ENCODE data around the gene RRAD.
A peak's percentile ranks its signal among the peaks of the same experiment; 100 is the strongest.
"Not testable (repeated sequence)": the region's sequence is repeated elsewhere in the genome, so short reads cannot be mapped to it uniquely, and the experiment has no call there.

The RRAD gene, protein sequence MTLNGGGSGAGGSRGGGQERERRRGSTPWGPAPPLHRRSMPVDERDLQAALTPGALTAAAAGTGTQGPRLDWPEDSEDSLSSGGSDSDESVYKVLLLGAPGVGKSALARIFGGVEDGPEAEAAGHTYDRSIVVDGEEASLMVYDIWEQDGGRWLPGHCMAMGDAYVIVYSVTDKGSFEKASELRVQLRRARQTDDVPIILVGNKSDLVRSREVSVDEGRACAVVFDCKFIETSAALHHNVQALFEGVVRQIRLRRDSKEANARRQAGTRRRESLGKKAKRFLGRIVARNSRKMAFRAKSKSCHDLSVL

DNA sequence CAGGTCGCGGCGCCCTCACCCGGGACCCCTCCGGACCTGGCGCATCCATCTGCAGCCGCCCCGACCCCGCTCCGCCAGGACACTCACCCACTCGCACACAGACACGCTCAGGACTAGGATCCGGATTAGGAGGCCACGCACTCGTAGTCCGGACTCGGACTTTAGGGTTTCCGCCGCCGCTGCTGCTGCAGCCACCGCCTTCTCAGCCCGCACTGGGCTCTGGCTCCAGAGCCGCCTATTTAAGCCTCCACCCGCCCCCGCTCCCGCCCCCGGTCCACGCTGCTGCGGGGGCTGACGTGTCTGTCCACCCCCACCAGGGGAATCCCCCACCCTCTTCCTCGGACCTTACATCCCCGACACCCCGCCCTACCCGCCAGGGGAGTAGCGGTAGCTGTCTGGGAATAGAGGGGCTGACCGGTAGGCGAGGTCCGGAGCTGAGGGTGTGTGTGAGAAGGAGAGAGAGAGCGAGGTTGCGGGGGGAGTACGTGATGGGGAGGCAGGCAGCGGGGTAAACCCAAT, at the start of gene RRAD:
Gene RRAD (minus strand): TSS at position 214 of the 519 bp plus-strand sequence. CDS start 356 bp downstream, outside the sequence.
- Mint-ChIP-seq H3K4me3 (peak within 1 kb of the TSS; percentile 69), H3K9me3 (no peaks in the 10 kb centered on the region), H3K36me3 (no peaks in the 10 kb centered on the region), H3K27ac (no peak within 1 kb of the TSS), H3K4me1 (peaks cover 42% of the 10 kb centered on the region)
- DNase-seq (ENCODE audit: low spot score in 2 of 2): no peak
- peak; percentile 1 for ATAC-seq

DNA sequence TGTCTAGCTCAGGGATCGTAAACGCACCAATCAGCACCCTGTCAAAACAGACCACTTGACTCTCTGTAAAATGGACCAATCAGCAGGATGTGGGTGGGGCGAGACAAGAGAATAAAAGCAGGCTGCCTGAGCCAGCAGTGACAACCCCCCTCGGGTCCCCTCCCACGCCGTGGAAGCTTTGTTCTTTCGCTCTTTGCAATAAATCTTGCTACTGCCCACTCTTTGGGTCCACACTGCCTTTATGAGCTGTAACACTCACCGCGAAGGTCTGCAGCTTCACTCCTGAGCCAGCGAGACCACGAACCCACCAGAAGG, 49.6 kb upstream of the RRAD start:
- DNase-seq (ENCODE audit: low spot score in 2 of 2): peak; percentile 39 to 83
- not testable (repeated sequence) for H3K9me3 Mint-ChIP-seq
- H3K27ac Mint-ChIP-seq: peak overlapping the region; percentile 30

DNA sequence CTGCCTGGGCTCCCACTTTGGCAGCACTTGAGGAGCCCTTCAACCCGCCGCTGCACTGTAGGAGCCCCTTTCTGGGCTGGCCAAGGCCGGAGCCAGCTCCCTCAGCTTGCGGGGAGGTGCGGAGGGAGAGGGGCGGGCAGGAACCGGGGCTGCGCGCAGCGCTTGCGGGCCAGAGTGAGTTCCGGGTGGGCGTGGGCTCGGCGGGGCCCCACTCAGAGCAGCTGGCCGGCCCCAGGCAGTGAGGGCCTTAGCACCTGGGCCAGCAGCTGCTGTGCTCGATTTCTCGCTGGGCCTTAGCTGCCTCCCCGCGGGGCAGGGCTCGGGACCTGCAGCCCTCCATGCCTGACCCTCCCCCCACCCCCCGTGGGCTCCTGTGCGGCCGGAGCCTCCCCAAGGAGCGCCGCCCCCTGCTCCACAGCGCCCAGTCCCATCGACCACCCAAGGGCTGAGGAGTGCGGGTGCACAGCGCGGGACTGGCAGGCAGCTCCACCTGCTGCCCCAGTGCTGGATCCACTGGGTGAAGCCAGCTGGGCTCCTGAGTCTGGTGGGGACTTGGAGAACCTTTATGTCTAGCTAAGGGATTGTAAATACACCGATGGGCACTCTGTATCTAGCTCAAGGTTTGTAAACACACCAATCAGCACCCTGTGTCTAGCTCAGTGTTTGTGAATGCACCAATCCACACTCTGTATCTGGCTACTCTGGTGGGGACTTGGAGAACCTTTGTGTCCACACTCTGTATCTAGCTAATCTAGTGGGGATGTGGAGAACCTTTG, 49.0 kb upstream of the RRAD start:
- DNase-seq (ENCODE audit: low spot score in 2 of 2); H3K9me3 Mint-ChIP-seq; ATAC-seq: not testable (repeated sequence)
- Mint-ChIP-seq H3K27ac (peak overlapping the region; percentile 30), H3K4me1 (peaks cover 42% of the 10 kb centered on the region), H3K4me3 (peak overlapping the region; percentile 70), H3K36me3 (peaks cover 14% of the 10 kb centered on the region)

More for the DNA sequence above, 49.6 kb upstream of the RRAD start:
- Mint-ChIP-seq H3K4me1 (peaks cover 43% of the 10 kb centered on the region), H3K4me3 (peak overlapping the region; percentile 70), H3K36me3 (peaks cover 14% of the 10 kb centered on the region)
- not testable (repeated sequence) for ATAC-seq

DNA sequence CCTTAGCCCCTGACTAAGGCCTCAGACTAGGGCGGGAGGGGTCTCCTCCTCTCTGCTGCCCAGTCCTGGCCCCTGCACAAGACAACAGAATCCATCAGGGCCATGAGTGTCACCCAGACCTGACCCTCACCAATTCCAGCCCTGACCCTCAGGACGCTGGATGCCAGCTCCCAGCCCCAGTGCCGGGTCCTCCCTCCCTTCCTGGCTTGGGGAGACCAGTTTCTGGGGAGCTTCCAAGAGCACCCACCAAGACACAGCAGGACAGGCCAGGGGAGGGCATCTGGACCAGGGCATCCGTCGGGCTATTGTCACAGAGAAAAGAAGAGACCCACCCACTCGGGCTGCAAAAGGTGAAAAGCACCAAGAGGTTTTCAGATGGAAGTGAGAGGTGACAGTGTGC, 48.4 kb upstream of the RRAD start:
- no peaks in the 10 kb centered on the region for H3K9me3 Mint-ChIP-seq
- ATAC-seq: no peak
- H3K27ac Mint-ChIP-seq: no peak overlapping the region
- no peak overlapping the region for H3K4me3 Mint-ChIP-seq
- H3K36me3 Mint-ChIP-seq: peaks cover 14% of the 10 kb centered on the region
- peaks cover 35% of the 10 kb centered on the region for H3K4me1 Mint-ChIP-seq
- no peak for DNase-seq (ENCODE audit: low spot score in 2 of 2)

DNA sequence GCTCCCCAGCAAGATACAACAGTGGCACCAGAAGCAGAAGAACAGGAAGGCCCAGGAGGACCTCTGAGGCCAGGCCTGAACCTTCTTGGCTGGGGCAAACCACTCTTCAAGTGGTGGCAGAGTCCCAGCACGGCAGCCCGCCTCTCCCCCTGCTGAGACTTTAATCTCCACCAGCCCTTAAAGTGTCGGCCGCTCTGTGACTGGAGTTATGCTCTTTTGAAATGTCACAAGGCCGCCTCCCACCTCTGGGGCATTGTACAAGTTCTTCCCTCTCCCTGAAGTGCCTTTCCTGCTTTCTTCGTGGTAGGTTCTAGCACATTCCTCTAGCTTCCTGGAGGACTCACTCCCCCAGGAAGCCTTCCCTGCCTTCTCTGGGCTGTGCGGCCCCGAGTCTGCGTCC, 47.6 kb upstream of the RRAD start:
- no peaks in the 10 kb centered on the region for H3K9me3 Mint-ChIP-seq
- peaks cover 28% of the 10 kb centered on the region for H3K4me1 Mint-ChIP-seq
- no peak overlapping the region for H3K27ac Mint-ChIP-seq
- H3K4me3 Mint-ChIP-seq: no peak overlapping the region
- ATAC-seq (no peak), DNase-seq (ENCODE audit: low spot score in 2 of 2) (no peak)
- H3K36me3 Mint-ChIP-seq: peaks cover 12% of the 10 kb centered on the region

DNA sequence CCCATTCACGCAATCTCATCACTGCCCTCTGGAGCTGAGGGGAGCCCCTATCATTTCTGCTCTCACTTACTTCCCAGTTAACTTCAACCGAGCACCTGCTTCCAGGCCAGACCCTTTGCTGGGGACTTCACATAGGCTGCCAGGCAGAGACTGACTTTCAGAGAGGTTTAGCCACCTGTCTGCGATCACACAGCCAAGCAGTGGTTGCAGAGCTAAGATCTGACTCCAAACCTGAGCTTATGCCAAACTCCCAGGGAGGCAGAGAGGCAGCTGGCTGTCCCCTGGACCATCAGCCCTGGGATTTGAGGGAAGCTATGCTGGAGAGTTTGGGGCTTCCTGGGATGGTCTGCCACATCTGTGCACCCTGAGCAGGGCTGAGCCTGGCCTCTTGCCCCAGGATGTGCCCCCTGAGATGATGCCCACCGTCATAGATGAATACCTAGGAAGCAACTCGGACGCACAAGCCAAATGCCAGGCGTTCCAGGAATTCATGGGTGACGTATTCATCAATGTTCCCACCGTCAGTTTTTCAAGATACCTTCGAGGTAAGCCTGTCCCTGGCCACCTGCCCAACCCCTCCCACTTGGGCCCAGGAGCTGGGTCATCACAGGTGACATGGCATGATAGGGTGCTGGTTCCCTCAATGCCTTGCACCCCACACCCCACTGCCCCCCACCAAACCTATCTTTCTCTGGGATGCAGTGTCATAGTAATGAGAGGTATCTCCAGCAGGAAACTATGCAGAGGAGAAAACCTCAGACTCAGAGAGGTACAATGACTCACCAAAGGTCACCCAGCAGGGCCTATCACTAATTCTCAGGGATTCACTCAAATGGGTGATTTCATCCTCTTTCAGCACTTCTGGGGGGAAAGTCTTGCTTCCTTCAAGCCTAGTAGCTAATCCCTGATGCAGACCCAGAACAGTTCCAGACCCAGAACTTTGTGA, 45.7 kb upstream of the RRAD start:
- no peak overlapping the region for H3K27ac Mint-ChIP-seq
- ATAC-seq: peak; percentile 53
- no peak overlapping the region for H3K4me3 Mint-ChIP-seq
- DNase-seq (ENCODE audit: low spot score in 2 of 2): no peak
- H3K9me3 Mint-ChIP-seq: no peaks in the 10 kb centered on the region
- H3K36me3 Mint-ChIP-seq: peaks cover 5% of the 10 kb centered on the region
- H3K4me1 Mint-ChIP-seq: peaks cover 14% of the 10 kb centered on the region

DNA sequence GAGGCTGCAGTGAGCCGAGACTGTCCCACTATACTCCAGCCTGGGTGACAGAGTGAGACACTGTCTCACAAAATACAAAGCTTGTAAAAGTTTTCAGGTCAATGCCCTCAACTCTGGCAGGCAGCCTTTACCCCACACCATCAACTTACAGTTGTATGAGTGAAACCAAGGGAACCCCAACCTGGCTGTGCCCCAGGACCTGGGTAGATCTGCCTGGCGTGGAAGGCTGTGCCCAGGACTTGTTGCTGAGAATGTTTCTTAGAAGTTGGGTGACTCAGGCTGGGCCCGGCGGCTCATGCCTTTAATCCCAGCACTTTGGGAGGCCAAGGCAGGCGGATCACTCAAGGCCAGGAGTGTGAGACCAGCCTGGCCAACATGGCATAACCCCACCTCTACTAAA, 43.5 kb upstream of the RRAD start:
- Mint-ChIP-seq H3K4me1 (no peaks in the 10 kb centered on the region), H3K36me3 (no peaks in the 10 kb centered on the region), H3K9me3 (no peaks in the 10 kb centered on the region), H3K27ac (no peak overlapping the region), H3K4me3 (no peak overlapping the region)
- ATAC-seq: no peak
- DNase-seq (ENCODE audit: low spot score in 2 of 2): no peak

DNA sequence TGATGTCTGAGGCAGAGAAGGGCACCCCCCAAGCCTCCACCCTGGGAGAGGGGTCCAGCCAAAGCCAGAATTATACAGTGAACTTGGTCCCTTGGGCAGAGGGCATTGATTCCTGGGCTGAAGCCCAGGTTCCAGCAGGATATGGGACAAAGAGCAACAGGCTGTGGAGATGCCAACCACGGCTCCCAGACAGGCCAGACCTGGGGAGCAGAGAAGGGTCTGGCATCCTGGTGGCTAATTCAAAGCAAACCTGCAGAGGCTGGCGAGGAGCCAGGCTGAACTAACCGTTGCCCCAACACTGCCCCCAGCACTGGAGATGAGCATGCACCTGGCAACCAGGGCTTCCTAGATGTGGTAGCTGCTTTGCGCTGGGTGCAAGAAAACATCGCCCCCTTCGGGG, 38.7 kb upstream of the RRAD start:
- DNase-seq (ENCODE audit: low spot score in 2 of 2) (no peak), ATAC-seq (no peak)
- Mint-ChIP-seq H3K4me3 (no peak overlapping the region), H3K4me1 (peaks cover 6% of the 10 kb centered on the region), H3K9me3 (no peaks in the 10 kb centered on the region), H3K27ac (no peak overlapping the region), H3K36me3 (no peaks in the 10 kb centered on the region)

DNA sequence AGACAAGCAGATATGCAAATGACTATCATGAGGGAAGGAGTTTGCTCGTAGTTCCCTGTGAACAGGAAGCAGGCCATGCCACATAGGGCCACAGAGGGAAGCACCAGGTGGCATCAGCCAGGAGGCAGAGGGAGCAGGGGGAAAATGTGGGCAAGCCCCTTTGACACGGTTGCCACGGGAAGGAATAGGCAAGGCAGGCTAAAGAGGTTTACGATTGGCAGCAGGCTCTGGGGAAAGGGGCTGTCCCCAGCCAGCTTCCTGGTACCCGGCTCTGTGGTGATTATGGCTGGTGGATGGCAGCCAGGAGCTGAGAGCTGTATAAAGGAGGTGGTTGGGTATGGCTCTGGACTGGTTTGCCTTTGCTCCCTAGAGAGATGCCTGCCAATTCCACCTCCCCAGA, 36.6 kb upstream of the RRAD start:
- peak overlapping the region; percentile 63 for H3K27ac Mint-ChIP-seq

DNA sequence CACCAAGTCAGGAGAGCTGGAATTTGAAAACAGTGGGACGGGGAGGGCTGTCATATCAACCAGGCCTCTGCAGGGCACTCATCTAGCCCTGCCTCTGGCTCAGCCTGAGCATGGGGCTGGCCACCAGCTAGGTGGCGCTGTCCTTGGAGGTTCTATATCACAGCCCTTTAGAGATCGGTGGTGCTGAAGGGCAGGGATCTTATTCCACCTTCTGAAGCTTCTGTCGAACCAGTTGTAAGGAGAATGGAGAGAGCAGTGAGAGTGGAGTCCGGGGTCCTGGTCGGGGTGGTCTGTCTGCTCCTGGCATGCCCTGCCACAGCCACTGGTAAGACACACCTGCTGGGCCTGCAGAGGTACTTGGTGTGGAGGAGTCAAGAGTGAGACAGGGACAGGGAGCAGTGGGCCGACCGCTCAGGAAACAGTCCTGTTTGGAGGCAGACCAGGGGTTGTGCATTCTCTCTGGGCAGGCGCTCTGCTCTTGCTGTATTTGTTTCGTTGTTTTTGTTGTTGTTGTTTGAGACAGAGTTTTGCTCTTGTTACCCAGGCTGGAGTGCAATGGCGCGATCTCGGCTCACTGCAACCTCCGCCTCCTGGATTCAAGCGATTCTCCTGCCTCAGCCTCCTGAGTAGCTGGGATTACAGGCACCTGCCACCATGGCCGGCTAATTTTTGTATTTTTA, 35.9 kb upstream of the RRAD start, which contains the start of gene CES3:
Gene CES3 (plus strand): TSS at position 202 of the 680 bp plus-strand sequence. CDS start 42 bp downstream, at position 244.
- DNase-seq (ENCODE audit: low spot score in 2 of 2) (peak; percentile 43 to 77), ATAC-seq (peak; percentile 93)
- no peaks in the 10 kb centered on the region for H3K9me3 Mint-ChIP-seq
- H3K27ac Mint-ChIP-seq: peak within 1 kb of the TSS; percentile 63
- H3K4me1 Mint-ChIP-seq: peaks cover 13% of the 10 kb centered on the region
- no peaks in the 10 kb centered on the region for H3K36me3 Mint-ChIP-seq
- no peak within 1 kb of the TSS for H3K4me3 Mint-ChIP-seq

More for the DNA sequence above, 36.6 kb upstream of the RRAD start:
- no peak for ATAC-seq
- Mint-ChIP-seq H3K9me3 (no peaks in the 10 kb centered on the region), H3K4me1 (peaks cover 13% of the 10 kb centered on the region), H3K36me3 (no peaks in the 10 kb centered on the region), H3K4me3 (no peak overlapping the region)
- DNase-seq (ENCODE audit: low spot score in 2 of 2): no peak

DNA sequence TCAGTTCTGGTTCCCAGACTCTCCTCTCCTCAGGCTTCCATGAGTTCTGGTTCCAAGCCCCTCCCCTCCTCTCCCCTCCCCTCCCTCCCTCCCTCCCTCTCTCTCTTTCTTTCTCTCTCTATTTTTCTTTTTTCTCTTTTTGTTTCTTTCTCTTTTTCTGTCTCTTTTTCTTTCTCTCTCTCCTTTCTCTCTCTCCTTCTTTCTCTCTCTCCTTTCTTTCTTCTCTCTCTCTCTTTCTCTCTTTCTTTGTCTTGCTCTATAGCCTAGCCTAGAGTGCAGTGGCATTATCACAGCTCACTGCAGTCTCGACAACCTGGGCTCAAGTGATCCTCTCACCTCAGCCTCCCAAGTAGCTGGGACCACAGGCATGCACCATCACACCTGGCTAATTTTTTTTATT, 34.9 kb upstream of the RRAD start:
- ATAC-seq (no peak), DNase-seq (ENCODE audit: low spot score in 2 of 2) (no peak)
- no peak overlapping the region for H3K4me3 Mint-ChIP-seq
- peaks cover 13% of the 10 kb centered on the region for H3K4me1 Mint-ChIP-seq
- no peaks in the 10 kb centered on the region for H3K9me3 Mint-ChIP-seq
- peak overlapping the region; percentile 63 for H3K27ac Mint-ChIP-seq
- H3K36me3 Mint-ChIP-seq: no peaks in the 10 kb centered on the region

DNA sequence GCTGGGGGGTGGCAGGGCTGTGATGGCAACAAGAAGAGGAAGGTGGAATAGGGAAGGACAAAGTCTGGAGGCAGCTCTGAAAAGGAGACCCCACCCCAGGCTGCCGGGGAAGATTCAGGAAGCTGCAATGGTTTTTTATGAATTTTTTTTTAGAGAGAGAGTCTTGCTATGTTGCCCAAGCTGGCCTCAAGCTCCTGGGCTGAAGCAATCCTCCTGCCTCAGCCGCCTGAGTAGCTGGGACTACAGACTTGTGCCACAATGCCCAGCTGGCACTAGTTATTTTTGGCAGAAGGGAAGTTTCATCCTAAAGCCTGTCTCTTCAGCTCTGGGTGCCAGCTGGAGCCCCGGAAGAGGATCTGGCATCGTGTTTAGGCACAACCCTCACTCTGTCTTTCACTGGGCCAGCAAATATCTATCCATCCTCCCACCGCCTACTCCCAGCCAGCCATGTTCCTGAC, 34.4 kb upstream of the RRAD start:
- no peaks in the 10 kb centered on the region for H3K36me3 Mint-ChIP-seq
- H3K4me1 Mint-ChIP-seq: peaks cover 13% of the 10 kb centered on the region
- ATAC-seq (no peak), DNase-seq (ENCODE audit: low spot score in 2 of 2) (no peak)
- no peaks in the 10 kb centered on the region for H3K9me3 Mint-ChIP-seq
- no peak overlapping the region for H3K4me3 Mint-ChIP-seq
- peak overlapping the region; percentile 41 for H3K27ac Mint-ChIP-seq

DNA sequence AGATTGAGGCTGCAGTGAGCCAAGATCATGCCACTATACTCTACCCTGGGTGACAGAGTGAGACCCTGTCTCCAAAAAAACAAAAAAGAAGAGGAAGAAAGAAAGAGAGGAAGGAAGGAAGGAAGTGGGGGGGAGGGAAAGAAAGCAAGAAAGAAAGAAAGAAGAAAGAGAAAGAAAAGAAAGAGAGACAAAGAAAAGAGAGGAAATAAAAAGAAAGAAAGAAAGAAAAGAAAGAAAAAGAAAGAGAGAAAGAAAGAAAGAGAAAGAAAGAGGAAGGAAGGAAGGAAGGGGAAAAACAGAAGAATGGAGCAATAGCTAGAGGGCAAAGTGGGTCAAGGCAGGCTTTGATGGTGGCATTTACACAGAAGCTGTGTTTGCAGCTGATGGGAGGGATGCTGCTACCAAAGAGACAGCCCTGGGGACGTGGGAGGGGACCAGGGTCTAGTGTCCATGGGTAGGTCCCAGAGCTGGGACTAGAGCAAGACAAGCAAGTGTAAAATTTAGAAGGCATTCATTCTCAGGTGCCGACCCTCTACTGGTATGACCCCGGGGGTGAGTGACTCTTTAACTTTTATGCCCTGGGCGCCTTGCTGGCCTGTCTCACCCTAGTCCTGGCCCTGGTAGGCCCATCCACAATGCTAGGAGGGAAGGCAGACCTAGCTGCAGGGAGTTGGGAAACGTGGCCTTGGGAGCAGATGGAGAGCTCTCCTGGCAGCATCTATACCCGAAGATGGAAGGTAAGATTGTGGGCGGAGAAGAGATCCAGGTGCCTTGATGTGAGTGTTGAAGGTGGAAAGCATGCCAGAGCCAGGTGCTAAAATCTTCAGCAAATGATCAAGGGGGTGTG, 33.7 kb upstream of the RRAD start:
- Mint-ChIP-seq H3K4me3 (no peak overlapping the region), H3K9me3 (no peaks in the 10 kb centered on the region), H3K36me3 (peaks cover under 1% of the 10 kb centered on the region), H3K27ac (peak overlapping the region; percentile 41), H3K4me1 (peaks cover 13% of the 10 kb centered on the region)
- ATAC-seq (no peak), DNase-seq (ENCODE audit: low spot score in 2 of 2) (no peak)

DNA sequence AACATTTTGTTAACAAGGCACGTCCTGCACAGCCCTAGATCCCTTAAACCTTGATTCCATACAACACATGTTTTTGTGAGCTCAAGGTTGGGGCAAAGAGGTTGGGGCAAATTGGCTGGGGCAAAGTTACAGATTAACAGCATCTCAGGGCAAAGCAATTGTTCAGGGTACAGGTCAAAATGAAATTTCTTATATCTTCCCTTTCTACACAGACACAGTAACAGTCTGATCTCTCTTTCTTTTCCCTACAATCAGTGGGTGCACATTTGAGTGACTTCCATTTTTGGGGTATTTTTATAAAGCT, 30.8 kb upstream of the RRAD start:
- DNase-seq (ENCODE audit: low spot score in 2 of 2); H3K27ac Mint-ChIP-seq; H3K4me3 Mint-ChIP-seq; H3K9me3 Mint-ChIP-seq; ATAC-seq; H3K36me3 Mint-ChIP-seq: not testable (repeated sequence)
- H3K4me1 Mint-ChIP-seq: peaks cover 14% of the 10 kb centered on the region
